ENCODE results near the gene ANAPC13.

ANAPC13 gene

GRCh38 chr3:134503266-134503665, 17.5 kb upstream of the ANAPC13 start:
- TF ChIP-seq, protein P1, sequence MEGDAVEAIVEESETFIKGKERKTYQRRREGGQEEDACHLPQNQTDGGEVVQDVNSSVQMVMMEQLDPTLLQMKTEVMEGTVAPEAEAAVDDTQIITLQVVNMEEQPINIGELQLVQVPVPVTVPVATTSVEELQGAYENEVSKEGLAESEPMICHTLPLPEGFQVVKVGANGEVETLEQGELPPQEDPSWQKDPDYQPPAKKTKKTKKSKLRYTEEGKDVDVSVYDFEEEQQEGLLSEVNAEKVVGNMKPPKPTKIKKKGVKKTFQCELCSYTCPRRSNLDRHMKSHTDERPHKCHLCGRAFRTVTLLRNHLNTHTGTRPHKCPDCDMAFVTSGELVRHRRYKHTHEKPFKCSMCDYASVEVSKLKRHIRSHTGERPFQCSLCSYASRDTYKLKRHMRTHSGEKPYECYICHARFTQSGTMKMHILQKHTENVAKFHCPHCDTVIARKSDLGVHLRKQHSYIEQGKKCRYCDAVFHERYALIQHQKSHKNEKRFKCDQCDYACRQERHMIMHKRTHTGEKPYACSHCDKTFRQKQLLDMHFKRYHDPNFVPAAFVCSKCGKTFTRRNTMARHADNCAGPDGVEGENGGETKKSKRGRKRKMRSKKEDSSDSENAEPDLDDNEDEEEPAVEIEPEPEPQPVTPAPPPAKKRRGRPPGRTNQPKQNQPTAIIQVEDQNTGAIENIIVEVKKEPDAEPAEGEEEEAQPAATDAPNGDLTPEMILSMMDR (conservative IDR thresholded peaks at IDR 0.05; ENCODE audit: low read depth): no peak
- ChIA-PET POLR2A (ENCODE audit: low non-redundant PET) (no interaction called here), CTCF (no interaction called here)
- no peak for DNase-seq (ENCODE audit: low spot score)
- no peak overlapping the region for H3K27ac ChIP-seq

DNA sequence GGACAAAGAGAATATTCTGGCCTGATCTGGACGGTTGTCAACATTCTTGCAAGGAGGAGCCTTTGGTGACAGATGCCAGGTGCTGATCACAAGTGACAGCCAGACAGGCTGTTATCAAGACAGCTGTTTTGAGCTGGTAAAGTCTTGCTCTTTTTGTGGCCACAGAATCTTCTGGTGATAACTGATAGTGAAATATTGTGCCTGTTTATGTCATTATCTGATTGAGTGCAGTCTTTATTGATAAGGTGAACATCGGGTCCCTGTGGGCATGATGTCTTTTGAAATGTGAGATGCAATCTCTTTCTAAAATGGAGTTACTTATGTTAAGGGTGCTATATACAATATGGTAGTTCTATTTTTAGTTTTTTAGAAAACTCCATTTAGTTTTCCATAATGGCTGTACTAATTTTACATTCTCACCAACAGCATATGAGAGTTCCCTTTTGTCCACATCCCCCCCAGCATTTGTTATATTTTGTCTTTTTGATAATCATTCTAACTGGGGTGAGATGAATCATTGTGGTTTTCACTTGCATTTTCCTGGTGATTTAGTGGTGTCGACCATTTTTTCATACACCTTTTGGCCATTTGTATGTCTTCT, 10.8 kb upstream of the ANAPC13 start:
- POLR2A ChIA-PET (ENCODE audit: low non-redundant PET): no interaction called here
- TF ChIP-seq, protein P1 (conservative IDR thresholded peaks at IDR 0.05; ENCODE audit: low read depth): no peak

DNA sequence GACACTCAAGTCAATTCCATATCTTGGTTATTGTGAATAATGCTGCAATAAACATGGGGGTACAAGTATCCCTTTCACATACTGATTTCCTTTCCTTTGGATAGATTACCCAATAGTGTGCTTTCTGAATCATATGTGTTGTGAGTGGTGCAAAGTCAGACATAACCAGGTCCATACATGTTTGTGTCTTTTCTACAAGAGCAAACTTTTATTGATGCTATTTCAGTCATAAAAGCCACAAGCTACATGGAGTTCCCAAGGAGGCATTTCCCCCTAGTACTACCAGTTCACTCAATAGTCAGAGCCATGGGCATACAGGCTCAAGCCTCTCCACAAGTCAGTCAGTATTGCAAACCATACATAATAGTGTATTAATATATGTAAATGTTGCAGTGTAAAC, 10.2 kb upstream of the ANAPC13 start:
- ChIA-PET CTCF (no interaction called here), POLR2A (ENCODE audit: low non-redundant PET) (no interaction called here)
- H3K27ac ChIP-seq: no peak overlapping the region
- TF ChIP-seq, protein P1 (conservative IDR thresholded peaks at IDR 0.05; ENCODE audit: low read depth): no peak
- DNase-seq (ENCODE audit: low spot score): no peak

More for the DNA sequence above, 10.8 kb upstream of the ANAPC13 start:
- no peak overlapping the region for H3K27ac ChIP-seq
- DNase-seq (ENCODE audit: low spot score): no peak
- CTCF ChIA-PET: no interaction called here

- no peak overlapping the region for H3K27ac ChIP-seq
- no peak for DNase-seq (ENCODE audit: low spot score)
- CTCF ChIA-PET: interaction anchor here (0.6 kb wide), 1 partner anchor 50 kb away, joined by 5 read pairs; no protein-coding TSS in a partner anchor
- POLR2A ChIA-PET (ENCODE audit: low non-redundant PET): interaction anchor here (0.5 kb wide), 1 partner anchor 122 kb away, joined by 5 read pairs; no protein-coding TSS in a partner anchor
- TF ChIP-seq, protein P1 (conservative IDR thresholded peaks at IDR 0.05; ENCODE audit: low read depth): no peak
Observed at GRCh38 chr3:134494495-134494894, 8.7 kb upstream of the ANAPC13 start.

- POLR2A ChIA-PET (ENCODE audit: low non-redundant PET): no interaction called here
- H3K27ac ChIP-seq: no peak overlapping the region
- TF ChIP-seq, protein P1 (conservative IDR thresholded peaks at IDR 0.05; ENCODE audit: low read depth): no peak
- CTCF ChIA-PET: interaction anchor here (0.7 kb wide), 1 partner anchor 231 kb away, joined by 4 read pairs; no protein-coding TSS in a partner anchor
- no peak for DNase-seq (ENCODE audit: low spot score)
Observed at GRCh38 chr3:134487406-134487805, 1.6 kb upstream of the ANAPC13 start.

- H3K27ac ChIP-seq: peak overlapping the region; percentile 98
- ChIA-PET CTCF (interaction anchor here (1.2 kb wide), 1 partner anchor 9 kb away, joined by 3 read pairs; no protein-coding TSS in a partner anchor), POLR2A (ENCODE audit: low non-redundant PET) (interaction anchor here (1.0 kb wide), 1 partner anchor 155 kb away, joined by 4 read pairs; no protein-coding TSS in a partner anchor)
- peak; percentile 21 for DNase-seq (ENCODE audit: low spot score)
- TF ChIP-seq, protein P1 (conservative IDR thresholded peaks at IDR 0.05; ENCODE audit: low read depth): no peak
Observed at GRCh38 chr3:134486577-134487041, 824 bp upstream of the ANAPC13 start.

Measured in RWPE1 (cell line).